OCI-LY3 (cell line): Measurements from ENCODE around the gene LARGE1.

ENCODE experiments used
- H2AFZ ChIP-seq: fragments of 200-600, 300-600 bp; shearing (Covaris generic); 2 replicates; pipeline ENCODE4 v1.6.0; 2014; ENCODE audit warnings: antibody characterized with exemption, low read depth, low read length
- H3K27ac ChIP-seq: fragments of 200-600, 300-600 bp; sonication (generic); 2 replicates; pipeline ENCODE4 v1.5.1; 2014; ENCODE audit warnings: mild to moderate bottlenecking, low read length, moderate library complexity, mixed read lengths
- H3K27me3 ChIP-seq: fragments of 200-600, 300-600 bp; sonication (generic); 2 replicates; pipeline ENCODE4 v1.6.1; 2014; ENCODE audit warnings: low read depth, low read length, mixed read lengths
- H3K36me3 ChIP-seq: fragments of 200-600, 300-600 bp; sonication (generic); replicated peaks from 2 replicates; pipeline ENCODE3; 2014; ENCODE audit warnings: low read depth, low read length, mixed read lengths
- H3K4me1 ChIP-seq: fragments of 300-600, 200-600 bp; sonication (generic); 2 replicates; pipeline ENCODE4 v1.6.1; 2014; ENCODE audit warnings: low read length, mixed read lengths
- H3K4me2 ChIP-seq: fragments of 200-600, 300-600 bp; sonication (generic); 2 replicates; pipeline ENCODE4 v1.6.1; 2014; ENCODE audit warnings: low read length, mixed read lengths
- H3K4me3 ChIP-seq: fragments of 300-600, 200-600 bp; sonication (generic); 2 replicates; pipeline ENCODE4 v1.5.1; 2014; ENCODE audit warnings: antibody characterized with exemption, mild to moderate bottlenecking, low read length, moderate library complexity
- H3K79me2 ChIP-seq: fragments of 300-600, 200-600 bp; shearing (Covaris generic); 2 replicates; pipeline ENCODE4 v1.6.1; 2014; ENCODE audit warnings: mild to moderate bottlenecking, low read length, mixed read lengths
- H3K9ac ChIP-seq: fragments of 300-600, 200-600 bp; shearing (Covaris generic); 2 replicates; pipeline ENCODE4 v1.6.0; 2014; ENCODE audit warnings: mild to moderate bottlenecking, low read length, moderate library complexity
- H3K9me3 ChIP-seq: fragments of 200-600, 300-600 bp; shearing (Covaris generic); 2 replicates; pipeline ENCODE4 v1.6.1; 2014; ENCODE audit warnings: low read length, mixed read lengths; ENCODE audit not compliant: insufficient read depth
- H4K20me1 ChIP-seq: fragments of 200-600, 300-600 bp; sonication (generic); 2 replicates; pipeline ENCODE4 v1.6.1; 2016; ENCODE audit warnings: low read length, mixed read lengths; ENCODE audit not compliant: insufficient read depth
- EZH2phosphoT487 ChIP-seq: fragments of 200-600 bp; shearing (Covaris generic); IDR thresholded peaks from 2 replicates; pipeline ENCODE4 v1.6.1; 2018; ENCODE audit warnings: antibody characterized with exemption, mixed run types, low read depth
- TF ChIP-seq, protein P1 (sequence below): fragments of 200-600, 300-600 bp; sonication (generic); IDR thresholded peaks from 2 replicates; pipeline ENCODE4 v1.5.1; 2014; ENCODE audit warnings: antibody characterized with exemption, low read length, low read depth

LARGE1 gene

DNA sequence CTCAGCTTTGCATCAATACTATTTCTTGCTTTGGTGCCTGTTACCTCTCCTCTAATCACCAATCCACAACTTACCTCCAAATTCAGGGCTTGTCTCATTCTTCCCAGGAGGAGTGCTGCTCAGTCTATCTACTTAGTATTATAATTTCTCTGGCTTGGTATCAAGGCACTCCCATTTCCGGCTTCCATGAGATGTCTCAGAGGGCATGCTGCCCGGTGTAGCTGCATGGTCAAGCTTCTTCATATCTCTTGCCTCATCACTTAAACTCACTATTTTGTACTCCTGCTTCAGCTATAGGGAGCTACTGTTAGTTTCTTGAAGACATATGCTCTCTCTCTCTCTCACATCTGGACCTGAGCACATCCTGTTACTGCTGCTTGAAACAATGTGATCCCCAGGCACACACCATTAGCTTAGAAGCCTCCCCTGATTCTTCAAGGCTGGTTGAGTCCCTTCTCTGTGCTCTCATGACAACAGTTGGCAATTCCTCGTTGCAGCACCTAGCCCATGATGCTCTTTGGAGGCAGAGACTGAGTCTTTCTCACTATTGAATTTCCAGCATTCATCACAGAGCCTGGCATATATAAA, 679.3 kb downstream of the LARGE1 start:
- H3K27ac ChIP-seq = no peak overlapping the region
- H4K20me1 ChIP-seq = no peaks in the 10 kb centered on the region
- H2AFZ ChIP-seq = no peak overlapping the region
- H3K4me3 ChIP-seq = no peak overlapping the region
- H3K9me3 ChIP-seq = peaks cover 17% of the 10 kb centered on the region; the same call in 1 of the 2 replicates
- no peak overlapping the region for H3K9ac ChIP-seq
- H3K27me3 ChIP-seq = no peaks in the 10 kb centered on the region
- peaks cover 43% of the 10 kb centered on the region for H3K4me1 ChIP-seq
- H3K4me2 ChIP-seq = no peak overlapping the region
- H3K36me3 ChIP-seq = peaks cover 16% of the 10 kb centered on the region
- no peaks in the 10 kb centered on the region for H3K79me2 ChIP-seq
- TF ChIP-seq EZH2phosphoT487 = no peak
- TF ChIP-seq, protein P1, sequence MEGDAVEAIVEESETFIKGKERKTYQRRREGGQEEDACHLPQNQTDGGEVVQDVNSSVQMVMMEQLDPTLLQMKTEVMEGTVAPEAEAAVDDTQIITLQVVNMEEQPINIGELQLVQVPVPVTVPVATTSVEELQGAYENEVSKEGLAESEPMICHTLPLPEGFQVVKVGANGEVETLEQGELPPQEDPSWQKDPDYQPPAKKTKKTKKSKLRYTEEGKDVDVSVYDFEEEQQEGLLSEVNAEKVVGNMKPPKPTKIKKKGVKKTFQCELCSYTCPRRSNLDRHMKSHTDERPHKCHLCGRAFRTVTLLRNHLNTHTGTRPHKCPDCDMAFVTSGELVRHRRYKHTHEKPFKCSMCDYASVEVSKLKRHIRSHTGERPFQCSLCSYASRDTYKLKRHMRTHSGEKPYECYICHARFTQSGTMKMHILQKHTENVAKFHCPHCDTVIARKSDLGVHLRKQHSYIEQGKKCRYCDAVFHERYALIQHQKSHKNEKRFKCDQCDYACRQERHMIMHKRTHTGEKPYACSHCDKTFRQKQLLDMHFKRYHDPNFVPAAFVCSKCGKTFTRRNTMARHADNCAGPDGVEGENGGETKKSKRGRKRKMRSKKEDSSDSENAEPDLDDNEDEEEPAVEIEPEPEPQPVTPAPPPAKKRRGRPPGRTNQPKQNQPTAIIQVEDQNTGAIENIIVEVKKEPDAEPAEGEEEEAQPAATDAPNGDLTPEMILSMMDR = no peak

DNA sequence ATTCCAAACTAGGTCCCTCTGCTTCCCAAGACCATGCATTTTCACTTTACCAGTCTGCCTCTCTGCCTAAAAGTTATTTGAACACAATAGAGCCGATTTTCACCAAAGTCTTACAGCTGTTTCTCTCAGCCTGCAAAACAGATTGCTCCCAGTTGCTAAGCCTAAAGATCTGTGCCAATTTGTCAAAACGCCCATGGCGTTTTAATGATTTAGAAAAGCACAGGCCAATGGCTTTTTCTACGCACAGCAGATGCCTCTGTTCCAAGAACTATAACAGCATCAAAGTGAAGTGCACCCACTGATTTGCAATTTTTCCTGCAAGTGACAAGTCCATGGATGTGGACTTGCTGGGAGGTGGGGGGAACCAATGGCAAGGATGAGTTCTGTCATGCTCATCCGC, 688.2 kb downstream of the LARGE1 start:
- H3K9ac ChIP-seq = no peak overlapping the region

DNA sequence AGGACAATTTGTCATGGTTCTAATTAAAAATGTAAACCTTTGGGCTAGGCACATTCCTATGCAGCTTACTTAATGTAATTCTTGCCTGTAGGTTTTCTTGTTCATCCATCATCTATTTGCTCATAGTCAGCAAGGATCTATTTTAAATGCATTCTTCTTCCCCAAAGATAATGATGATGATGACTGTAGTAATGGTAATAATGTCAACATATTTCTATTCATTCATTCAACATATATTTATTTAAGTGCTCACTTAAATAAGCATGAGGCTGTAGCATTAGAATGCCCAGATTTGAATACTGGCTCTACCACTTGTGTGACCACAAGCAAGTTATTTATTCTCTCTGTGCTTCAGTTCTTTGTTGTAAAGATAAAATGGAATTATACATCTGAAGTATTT, 692.5 kb downstream of the LARGE1 start:
- H3K4me2 ChIP-seq = no peak overlapping the region
- H3K27me3 ChIP-seq = no peaks in the 10 kb centered on the region
- no peak overlapping the region for H3K9ac ChIP-seq
- H4K20me1 ChIP-seq = no peaks in the 10 kb centered on the region
- no peaks in the 10 kb centered on the region for H3K79me2 ChIP-seq
- no peak overlapping the region for H3K4me3 ChIP-seq
- peaks cover 13% of the 10 kb centered on the region for H3K36me3 ChIP-seq
- H3K9me3 ChIP-seq = peaks cover 30% of the 10 kb centered on the region
- no peak overlapping the region for H2AFZ ChIP-seq
- TF ChIP-seq, protein P1 = no peak
- no peak for TF ChIP-seq EZH2phosphoT487
- no peaks in the 10 kb centered on the region for H3K4me1 ChIP-seq
- no peak overlapping the region for H3K27ac ChIP-seq

More for the DNA sequence above, 688.2 kb downstream of the LARGE1 start:
- H2AFZ ChIP-seq = no peak overlapping the region
- no peaks in the 10 kb centered on the region for H3K27me3 ChIP-seq
- H3K4me1 ChIP-seq = peaks cover 4% of the 10 kb centered on the region
- H4K20me1 ChIP-seq = no peaks in the 10 kb centered on the region
- no peaks in the 10 kb centered on the region for H3K79me2 ChIP-seq
- H3K27ac ChIP-seq = no peak overlapping the region
- H3K4me3 ChIP-seq = no peak overlapping the region
- H3K4me2 ChIP-seq = no peak overlapping the region
- H3K9me3 ChIP-seq = peaks cover 28% of the 10 kb centered on the region
- H3K36me3 ChIP-seq = peaks cover 16% of the 10 kb centered on the region
- TF ChIP-seq, protein P1 = no peak
- TF ChIP-seq EZH2phosphoT487 = no peak

DNA sequence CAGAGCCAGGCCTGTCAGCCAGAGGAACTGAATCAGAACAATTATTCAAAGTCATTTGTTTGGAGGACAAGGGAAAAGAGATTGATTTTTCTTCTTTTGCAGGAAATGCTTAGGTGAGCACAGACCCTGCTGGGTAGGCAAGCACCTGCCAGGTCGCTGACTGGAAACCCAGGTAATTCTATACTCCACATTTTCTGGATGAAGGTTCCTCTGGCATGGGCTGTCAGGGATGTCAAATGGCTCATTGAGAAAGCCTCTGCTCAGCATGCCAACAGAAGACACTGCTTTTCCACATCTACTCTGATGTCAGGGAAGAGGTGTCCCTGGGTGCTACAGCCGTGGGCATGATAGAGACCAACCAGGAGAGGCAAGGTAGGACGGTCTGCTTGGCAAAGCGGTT, 695.4 kb downstream of the LARGE1 start:
- H4K20me1 ChIP-seq = no peaks in the 10 kb centered on the region
- H3K27me3 ChIP-seq = no peaks in the 10 kb centered on the region
- H3K4me3 ChIP-seq = no peak overlapping the region
- peaks cover 26% of the 10 kb centered on the region for H3K9me3 ChIP-seq
- H3K27ac ChIP-seq = no peak overlapping the region
- no peak overlapping the region for H2AFZ ChIP-seq
- H3K4me2 ChIP-seq = no peak overlapping the region
- H3K9ac ChIP-seq = no peak overlapping the region
- H3K36me3 ChIP-seq = peaks cover 7% of the 10 kb centered on the region
- H3K79me2 ChIP-seq = no peaks in the 10 kb centered on the region
- H3K4me1 ChIP-seq = no peaks in the 10 kb centered on the region
- TF ChIP-seq, protein P1 = no peak
- no peak for TF ChIP-seq EZH2phosphoT487
